ENCODE data around the gene EVI5.

GRCh38 chr1:92544756-92545165 lies 240.1 kb downstream of the EVI5 start:
- no peak for TF ChIP-seq POLR2A (IDR thresholded peaks at IDR 0.05)
- TF ChIP-seq CTCF (IDR thresholded peaks at IDR 0.05) = no peak
